Mesenchymal stem cell (in vitro differentiated cells and primary cell): ENCODE measurements around the gene P3H4.

ENCODE experiments used
- DNase-seq: peaks from one replicate; pipeline ENCODE4 v3.0.0-alpha.2; 2013
- H2AFZ ChIP-seq: one replicate; pipeline ENCODE4 v1.6.1; 2013; ENCODE audit warnings: low read depth, mild to moderate bottlenecking, control low read depth, inconsistent platforms, low read length, moderate library complexity
- H2AK5ac ChIP-seq: 2 replicates; pipeline ENCODE4 v1.6.1; 2013; ENCODE audit warnings: low read length, moderate library complexity, mild to moderate bottlenecking, inconsistent platforms; ENCODE audit not compliant: severe bottlenecking
- H2BK120ac ChIP-seq: one replicate; pipeline ENCODE4 v1.6.1; 2013; ENCODE audit warnings: low read depth, mild to moderate bottlenecking, inconsistent platforms, low read length, moderate library complexity
- H2BK12ac ChIP-seq, 2 experiments: one replicate each; pipeline ENCODE4 v1.6.1; 2013; ENCODE audit warnings: inconsistent platforms in 2 of 2, low read length in 2 of 2, mild to moderate bottlenecking in 2 of 2, moderate library complexity in 2 of 2, control low read depth in 1 of 2
- H2BK15ac ChIP-seq: one replicate; pipeline ENCODE4 v1.6.1; 2013; ENCODE audit warnings: mild to moderate bottlenecking, low read depth, inconsistent platforms; ENCODE audit not compliant: poor library complexity, severe bottlenecking
- H2BK5ac ChIP-seq: 2 replicates; pipeline ENCODE4 v1.6.1; 2013; ENCODE audit warnings: low read depth, mild to moderate bottlenecking, low read length, control low read depth, inconsistent platforms; ENCODE audit not compliant: poor library complexity, severe bottlenecking
- H3K14ac ChIP-seq, 2 experiments: one replicate each; pipeline ENCODE4 v1.6.1; 2013; ENCODE audit warnings: inconsistent platforms in 2 of 2, low read length in 2 of 2, control low read depth in 1 of 2, mild to moderate bottlenecking in 1 of 2, moderate library complexity in 1 of 2
- H3K18ac ChIP-seq, 2 experiments: one replicate each; pipeline ENCODE4 v1.6.1; 2013; ENCODE audit warnings: inconsistent platforms in 2 of 2, low read length in 2 of 2, control low read depth in 1 of 2, low read depth in 1 of 2, mild to moderate bottlenecking in 1 of 2
- H3K23ac ChIP-seq, 2 experiments: one replicate each; pipeline ENCODE4 v1.6.1; 2013; ENCODE audit warnings: inconsistent platforms in 2 of 2, low read length in 2 of 2, mild to moderate bottlenecking in 2 of 2, moderate library complexity in 2 of 2, control low read depth in 1 of 2
- H3K27ac ChIP-seq: 2 replicates; pipeline ENCODE4 v1.5.1; 2013; ENCODE audit warnings: mild to moderate bottlenecking, moderate library complexity, low read length, control low read depth, inconsistent platforms; ENCODE audit not compliant: poor library complexity, severe bottlenecking
- H3K27me3 ChIP-seq, 2 experiments: 2 replicates each; pipeline versions ENCODE4 v1.6.1 to v1.7.0; 2013; ENCODE audit warnings: low read length in 2 of 2, mild to moderate bottlenecking in 2 of 2, moderate library complexity in 2 of 2, control low read depth in 1 of 2, inconsistent platforms in 1 of 2; ENCODE audit not compliant: control insufficient read depth in 1 of 2, insufficient read depth in 1 of 2
- H3K36me3 ChIP-seq, 2 experiments: 2 replicates each; pipeline versions ENCODE4 v1.6.1 to v1.7.0; 2013; ENCODE audit warnings: low read length in 2 of 2, control low read depth in 1 of 2, inconsistent platforms in 1 of 2, low read depth in 1 of 2, mild to moderate bottlenecking in 1 of 2; ENCODE audit not compliant: insufficient read depth in 2 of 2, control insufficient read depth in 1 of 2
- H3K4ac ChIP-seq, 2 experiments: one replicate each; pipeline ENCODE4 v1.6.1; 2013; ENCODE audit warnings: inconsistent platforms in 2 of 2, low read length in 2 of 2, mild to moderate bottlenecking in 2 of 2, moderate library complexity in 2 of 2, control low read depth in 1 of 2, low read depth in 1 of 2
- H3K4me1 ChIP-seq: 2 replicates; pipeline ENCODE4 v1.6.1; 2013; ENCODE audit warnings: low read depth, low read length, control low read depth; ENCODE audit not compliant: control insufficient read depth, insufficient read depth
- H3K4me2 ChIP-seq: 2 replicates; pipeline ENCODE4 v1.6.1; 2013; ENCODE audit warnings: low read length, mild to moderate bottlenecking, inconsistent platforms; ENCODE audit not compliant: poor library complexity, severe bottlenecking
- H3K4me3 ChIP-seq, 2 experiments: 2 replicates each; pipeline versions ENCODE4 v1.5.1 to v1.7.0; 2013; ENCODE audit warnings: low read length in 2 of 2, mild to moderate bottlenecking in 2 of 2, control low read depth in 1 of 2, low read depth in 1 of 2; ENCODE audit not compliant: insufficient read depth in 1 of 2
- H3K79me1 ChIP-seq: replicated peaks from 2 replicates; pipeline ENCODE4 v1.6.1; 2013; ENCODE audit warnings: mild to moderate bottlenecking, control low read depth, low read length, inconsistent platforms; ENCODE audit not compliant: poor library complexity, severe bottlenecking
- H3K9ac ChIP-seq: 2 replicates; pipeline ENCODE4 v1.7.0; 2013; ENCODE audit warnings: mild to moderate bottlenecking, low read length, moderate library complexity
- H3K9me3 ChIP-seq: 2 replicates; pipeline ENCODE4 v1.7.0; 2013; ENCODE audit warnings: mild to moderate bottlenecking, low read length; ENCODE audit not compliant: control insufficient read depth
- H4K8ac ChIP-seq: one replicate; pipeline ENCODE4 v1.6.1; 2013; ENCODE audit warnings: inconsistent platforms, mild to moderate bottlenecking, low read length, moderate library complexity
- H4K91ac ChIP-seq: one replicate; pipeline ENCODE4 v1.6.1; 2013; ENCODE audit warnings: mild to moderate bottlenecking, low read length, inconsistent platforms
- WGBS: methylation state at CpG from one replicate; pipeline ENCODE4 v1.1.7; 2013; ENCODE audit warnings: mixed read lengths; 5-methylcytosine and 5-hydroxymethylcytosine counted together

Gene P3H4

DNA sequence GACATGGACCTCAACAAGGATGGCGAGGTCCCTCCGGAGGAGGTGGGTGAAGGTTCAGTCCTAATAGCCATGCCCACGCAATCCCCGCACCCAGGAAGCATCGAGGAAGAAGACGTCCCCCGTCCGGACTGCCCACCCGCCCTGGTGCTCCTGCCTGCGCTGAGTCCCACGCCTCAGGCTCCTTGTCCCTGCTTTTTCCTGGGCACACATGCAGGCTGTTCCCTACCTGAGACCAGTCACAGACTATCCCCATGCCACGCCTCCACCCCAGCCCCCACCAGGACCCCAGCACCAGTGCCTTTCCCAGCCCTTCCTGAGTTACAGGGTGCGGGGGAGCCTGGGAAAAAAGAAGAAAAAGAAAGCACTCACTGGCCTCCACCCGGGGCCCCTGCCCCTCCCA lies 10.0 kb upstream of the P3H4 start:
- DNase-seq: no peak
- Histone ChIP-seq H3K4me2 (no peak overlapping the region), H2BK5ac (no peak overlapping the region), H3K27ac (no peak overlapping the region), H3K9me3 (no peaks in the 10 kb centered on the region), H2AFZ (no peak overlapping the region), H3K79me1 (peaks cover 27% of the 10 kb centered on the region), H3K23ac (no peak overlapping the region), H3K18ac (no peak overlapping the region), H3K27me3 (no peaks in the 10 kb centered on the region), H2BK120ac (no peak overlapping the region), H3K4me3 (no peak overlapping the region), H3K4me1 (peaks cover 12% of the 10 kb centered on the region), H3K36me3 (peaks cover 51 to 80% of the 10 kb centered on the region in 2 experiments), H3K14ac (no peak overlapping the region), H2BK15ac (no peak overlapping the region), H4K8ac (no peak overlapping the region), H4K91ac (no peak overlapping the region), H3K9ac (no peak overlapping the region), H2AK5ac (no peak overlapping the region), H3K4ac (no peak overlapping the region), H2BK12ac (no peak overlapping the region)
- 97% methylated on average over 14 of the region's 14 CpGs for WGBS

DNA sequence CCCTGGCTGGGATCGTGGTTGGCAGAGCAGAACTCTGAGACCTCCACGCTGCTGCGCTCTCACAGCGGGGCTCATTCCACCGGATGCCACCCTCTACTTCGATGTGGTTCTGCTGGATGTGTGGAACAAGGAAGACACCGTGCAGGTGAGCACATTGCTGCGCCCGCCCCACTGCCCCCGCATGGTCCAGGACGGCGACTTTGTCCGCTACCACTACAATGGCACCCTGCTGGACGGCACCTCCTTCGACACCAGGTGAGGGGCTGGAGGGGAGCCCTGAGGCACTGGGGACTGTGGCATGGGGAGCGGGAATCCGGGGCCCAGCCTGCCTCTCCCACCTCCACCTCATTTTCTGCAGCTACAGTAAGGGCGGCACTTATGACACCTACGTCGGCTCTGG lies 6.3 kb upstream of the P3H4 start:
- 96% methylated on average over 20 of the region's 20 CpGs for WGBS
- no peak overlapping the region for H3K4me2 ChIP-seq
- peaks cover 47 to 59% of the 10 kb centered on the region in 2 experiments for H3K36me3 ChIP-seq

GRCh38 chr17:41816637-41817320 lies 5.0 kb upstream of the P3H4 start:
- H3K18ac ChIP-seq: no peak overlapping the region
- peaks cover 39 to 49% of the 10 kb centered on the region in 2 experiments for H3K36me3 ChIP-seq
- H3K4me2 ChIP-seq: no peak overlapping the region
- no peak overlapping the region for H3K4ac ChIP-seq
- peaks cover 28% of the 10 kb centered on the region for H3K79me1 ChIP-seq
- H3K4me3 ChIP-seq: no peak overlapping the region
- no peaks in the 10 kb centered on the region for H3K9me3 ChIP-seq
- H3K9ac ChIP-seq: no peak overlapping the region
- H2AFZ ChIP-seq: no peak overlapping the region
- no peak overlapping the region for H3K23ac ChIP-seq
- DNase-seq: no peak
- H3K14ac ChIP-seq: no peak overlapping the region
- 97% methylated on average over 22 of the region's 23 CpGs for WGBS
- no peak overlapping the region for H2AK5ac ChIP-seq
- no peak overlapping the region for H4K8ac ChIP-seq
- no peak overlapping the region for H4K91ac ChIP-seq
- H2BK15ac ChIP-seq: no peak overlapping the region
- H3K4me1 ChIP-seq: peaks cover 28% of the 10 kb centered on the region
- H2BK12ac ChIP-seq: no peak overlapping the region
- no peak overlapping the region for H2BK120ac ChIP-seq
- no peaks in the 10 kb centered on the region for H3K27me3 ChIP-seq
- H3K27ac ChIP-seq: no peak overlapping the region
- H2BK5ac ChIP-seq: no peak overlapping the region

More for the DNA sequence above, 6.3 kb upstream of the P3H4 start:
- Histone ChIP-seq H3K4me3 (no peak overlapping the region), H3K4me1 (peaks cover 23% of the 10 kb centered on the region), H4K8ac (no peak overlapping the region), H2BK5ac (no peak overlapping the region), H3K4ac (no peak overlapping the region), H4K91ac (no peak overlapping the region), H2BK12ac (no peak overlapping the region), H2BK15ac (no peak overlapping the region), H3K27ac (no peak overlapping the region), H2BK120ac (no peak overlapping the region), H3K14ac (no peak overlapping the region), H2AFZ (no peak overlapping the region), H3K23ac (no peak overlapping the region), H3K9me3 (no peaks in the 10 kb centered on the region), H3K9ac (no peak overlapping the region), H3K18ac (no peak overlapping the region), H2AK5ac (no peak overlapping the region), H3K27me3 (no peaks in the 10 kb centered on the region), H3K79me1 (peaks cover 28% of the 10 kb centered on the region)
- DNase-seq: no peak

- Histone ChIP-seq H3K27me3 (no peaks in the 10 kb centered on the region), H3K4me1 (peaks cover 47% of the 10 kb centered on the region), H3K4me3 (peak overlapping the region in 1 of 2 experiments; percentile 97), H4K8ac (no peak overlapping the region), H3K23ac (peak overlapping the region in 1 of 2 experiments; percentile 91), H3K9me3 (no peaks in the 10 kb centered on the region), H3K9ac (peak overlapping the region; percentile 95), H3K27ac (peak overlapping the region; percentile 94), H2BK120ac (no peak overlapping the region), H3K79me1 (peaks cover 26% of the 10 kb centered on the region), H2BK12ac (peak overlapping the region in 1 of 2 experiments; percentile 75), H3K14ac (peak overlapping the region in 1 of 2 experiments; percentile 31), H2BK15ac (peak overlapping the region; percentile 84), H2BK5ac (peak overlapping the region; percentile 69), H2AK5ac (peak overlapping the region; percentile 97), H4K91ac (no peak overlapping the region), H3K4me2 (peak overlapping the region; percentile 84), H3K36me3 (peaks cover 29 to 35% of the 10 kb centered on the region in 2 experiments), H3K4ac (no peak overlapping the region), H2AFZ (no peak overlapping the region), H3K18ac (peak overlapping the region in 1 of 2 experiments; percentile 87)
- WGBS: 9% methylated on average over 1 of the region's 1 CpG
- DNase-seq: peak; percentile 62
Measured at GRCh38 chr17:41814195-41814594, 2.4 kb upstream of the P3H4 start.
